ENCODE measurements around the gene SMIM17.
"Not testable (repeated sequence)": the region's sequence is repeated elsewhere in the genome, so short reads cannot be mapped to it uniquely, and the experiment has no call there.

SMIM17 gene

GRCh38 chr19:56660381-56661107, 17.6 kb downstream of the SMIM17 start:
- DNase-seq (ENCODE audit: low read depth, low spot score), result no peak

GRCh38 chr19:56661248-56661647, 18.3 kb downstream of the SMIM17 start:
- DNase-seq (ENCODE audit: low read depth, low spot score), result no peak

GRCh38 chr19:56663931-56664500, 21.1 kb downstream of the SMIM17 start:
- DNase-seq (ENCODE audit: low read depth, low spot score), result no peak

GRCh38 chr19:56664511-56664910, 21.6 kb downstream of the SMIM17 start:
- no peak for DNase-seq (ENCODE audit: low read depth, low spot score)

GRCh38 chr19:56667311-56667870, 24.4 kb downstream of the SMIM17 start:
- peak; percentile 21 for DNase-seq (ENCODE audit: low read depth, low spot score)

GRCh38 chr19:56668676-56669075, 25.7 kb downstream of the SMIM17 start:
- no peak for DNase-seq (ENCODE audit: low read depth, low spot score)

- DNase-seq (ENCODE audit: low read depth, low spot score), result no peak
Observed at GRCh38 chr19:56670401-56670960, 27.5 kb downstream of the SMIM17 start.

- DNase-seq (ENCODE audit: low read depth, low spot score), result no peak
Observed at GRCh38 chr19:56670961-56671612, 28.1 kb downstream of the SMIM17 start.

GRCh38 chr19:56671613-56671994, 28.6 kb downstream of the SMIM17 start, which contains the start of gene ZNF835:
ZNF835 (minus strand) TSS chr19:56671757; CDS start chr19:56665198, 6,559 bp downstream.
- DNase-seq (ENCODE audit: low read depth, low spot score), result peak; percentile 97

GRCh38 chr19:56672610-56673009, 29.7 kb downstream of the SMIM17 start:
- not testable (repeated sequence) for DNase-seq (ENCODE audit: low read depth, low spot score)

GRCh38 chr19:56678205-56678604, 35.2 kb downstream of the SMIM17 start:
- DNase-seq (ENCODE audit: low read depth, low spot score), result no peak

GRCh38 chr19:56681702-56682101, 38.7 kb downstream of the SMIM17 start:
- no peak for DNase-seq (ENCODE audit: low read depth, low spot score)

- no peak for DNase-seq (ENCODE audit: low read depth, low spot score)
Observed at GRCh38 chr19:56683116-56683515, 40.2 kb downstream of the SMIM17 start.

GRCh38 chr19:56687031-56687430, 44.1 kb downstream of the SMIM17 start:
- DNase-seq (ENCODE audit: low read depth, low spot score), result no peak

- no peak for DNase-seq (ENCODE audit: low read depth, low spot score)
Observed at GRCh38 chr19:56689198-56689597, 46.2 kb downstream of the SMIM17 start.

GRCh38 chr19:56690670-56691069, 47.7 kb downstream of the SMIM17 start:
- DNase-seq (ENCODE audit: low read depth, low spot score), result no peak

- DNase-seq (ENCODE audit: low read depth, low spot score), result no peak
Observed at GRCh38 chr19:56692206-56692895, 49.4 kb downstream of the SMIM17 start.

- DNase-seq (ENCODE audit: low read depth, low spot score), result no peak
Observed at GRCh38 chr19:56699552-56699951, 56.6 kb downstream of the SMIM17 start.

GRCh38 chr19:56701895-56702294, 58.9 kb downstream of the SMIM17 start:
- no peak for DNase-seq (ENCODE audit: low read depth, low spot score)

GRCh38 chr19:56705939-56706338, 63.0 kb downstream of the SMIM17 start:
- no peak for DNase-seq (ENCODE audit: low read depth, low spot score)
